Lung (tissue), 12 donors: ENCODE results near the gene DOCK1. TPM values are rescaled to one million over a fixed set of nuclear protein-coding genes. Genes with fewer than 3 reads are reported as not detected.

Source experiments
- ATAC-seq: fragments of 200-7000 bp; cut with Tn5 transposase; one replicate; pipeline ENCODE4 v1.9.1; 2020; ENCODE audit warnings: moderate number of reproducible peaks; ENCODE audit not compliant: insufficient read depth, low FRiP score
- DNase-seq, 3 donors: peaks; one replicate each; pipeline ENCODE4 v3.0.0-alpha.2; 2013 to 2017
- H3K27ac ChIP-seq, 2 donors: one replicate each; pipeline ENCODE4 v1.5.1; 2013; ENCODE audit warnings: mild to moderate bottlenecking in 2 of 2, moderate library complexity in 2 of 2, control low read depth in 1 of 2, inconsistent platforms in 1 of 2, low read depth in 1 of 2, low read length in 1 of 2
- H3K27me3 ChIP-seq, 3 donors: one replicate each; pipeline ENCODE4 v1.5.1; 2013; ENCODE audit warnings: low read length in 2 of 3; ENCODE audit not compliant: control insufficient read depth in 3 of 3, insufficient read depth in 3 of 3
- H3K36me3 ChIP-seq, 4 donors: one replicate each; pipeline ENCODE4 v1.5.1; 2013; ENCODE audit warnings: low read length in 4 of 4, mild to moderate bottlenecking in 1 of 4, moderate library complexity in 1 of 4; ENCODE audit not compliant: control insufficient read depth in 4 of 4, insufficient read depth in 4 of 4
- H3K4me1 ChIP-seq, 5 donors: one replicate each; pipeline ENCODE4 v1.5.1; 2013; ENCODE audit warnings: low read length in 5 of 5, mild to moderate bottlenecking in 2 of 5, moderate library complexity in 1 of 5; ENCODE audit not compliant: control insufficient read depth in 5 of 5, insufficient read depth in 5 of 5
- H3K4me3 ChIP-seq: one replicate; pipeline ENCODE4 v1.5.1; 2013; ENCODE audit warnings: mild to moderate bottlenecking, control low read depth, moderate library complexity
- H3K9ac ChIP-seq, 2 donors: one replicate each; pipeline ENCODE4 v1.5.1; 2013; ENCODE audit warnings: low read length in 2 of 2, control low read depth in 1 of 2; ENCODE audit not compliant: insufficient read depth in 1 of 2
- H3K9me3 ChIP-seq, 4 donors: one replicate each; pipeline ENCODE4 v1.5.1; 2013; ENCODE audit warnings: low read length in 3 of 4, mild to moderate bottlenecking in 1 of 4, moderate library complexity in 1 of 4; ENCODE audit not compliant: control insufficient read depth in 4 of 4, insufficient read depth in 3 of 4
- WGBS, 2 donors: extraction: QIAGEN DNeasy Blood & Tissue Kit; methylation state at CpG; one replicate each; pipeline ENCODE4 v1.1.7; 2013; 5-methylcytosine and 5-hydroxymethylcytosine counted together
- polyA plus RNA-seq, 2 donors: library from polyadenylated mRNA; stranded (reverse); fragments of 200-250 nt; gene quantifications; one replicate each; pipeline ENCODE4 v1.2.1, GENCODE V29; 2013
- total RNA-seq, 2 donors: library from RNA; depleted of rRNA in 1 of 2; stranded (reverse); fragments of >200 nt in 1 of 2; gene quantifications; one replicate each; pipeline ENCODE4 v1.2.1, GENCODE V29; 2014 to 2021
- TF ChIP-seq, protein P1 (sequence below): IDR thresholded peaks from 2 replicates; pipeline ENCODE4 v1.5.1; 2012; ENCODE audit warnings: mild to moderate bottlenecking; ENCODE audit errors: control extremely low read depth, extremely low read depth
- donor health status: control.
- donor health status: control.
- donor health status: Bipolar disorder and iron deficiency.
- donor health status: healthy.
- donor health status: DM: yes; HTN: yes; CAD: no.

DOCK1 gene
- total and polyA plus RNA-seq, 4 donors, result 11.2 to 102 (median 30.5) TPM

DNA sequence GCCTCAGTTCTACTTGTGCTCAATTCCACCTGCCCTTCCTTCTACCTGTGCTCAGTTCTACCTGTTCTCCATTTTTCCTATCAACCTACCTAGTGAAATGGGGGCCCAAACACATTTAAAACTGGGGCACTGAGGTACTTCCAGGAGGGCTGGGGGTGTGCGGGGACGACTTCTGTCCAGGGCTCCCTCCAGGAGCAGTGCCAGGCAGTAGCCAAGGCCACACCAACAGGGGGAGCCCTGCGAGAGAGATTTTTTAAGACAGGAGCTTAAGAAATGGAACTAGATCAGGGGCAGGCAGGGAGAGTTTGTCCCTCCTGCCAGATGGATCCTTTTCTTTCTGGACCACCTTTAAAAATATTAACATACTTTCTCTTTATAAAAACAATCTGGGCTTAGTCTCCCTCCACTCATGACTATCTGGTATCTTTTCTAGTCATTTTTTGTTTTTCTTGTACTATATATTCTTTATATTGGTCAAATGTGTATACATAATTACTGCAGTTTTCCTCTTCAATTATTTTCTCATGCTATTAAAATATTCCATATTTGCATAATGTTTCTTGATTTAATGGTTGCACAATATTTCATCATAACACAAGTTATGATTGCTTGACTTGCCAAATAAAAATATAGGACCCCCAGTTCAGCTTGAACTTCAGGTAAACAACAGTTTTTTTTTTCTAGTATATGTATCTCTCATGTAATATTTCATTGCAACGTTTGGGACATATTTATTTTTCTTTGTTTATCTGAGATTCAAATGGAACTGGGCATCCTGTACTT lies 338.5 kb downstream of the DOCK1 start:
- ATAC-seq (no peak), DNase-seq (peak in 2 of 3 donors; percentile 18 to 34)
- TF ChIP-seq, protein P1, sequence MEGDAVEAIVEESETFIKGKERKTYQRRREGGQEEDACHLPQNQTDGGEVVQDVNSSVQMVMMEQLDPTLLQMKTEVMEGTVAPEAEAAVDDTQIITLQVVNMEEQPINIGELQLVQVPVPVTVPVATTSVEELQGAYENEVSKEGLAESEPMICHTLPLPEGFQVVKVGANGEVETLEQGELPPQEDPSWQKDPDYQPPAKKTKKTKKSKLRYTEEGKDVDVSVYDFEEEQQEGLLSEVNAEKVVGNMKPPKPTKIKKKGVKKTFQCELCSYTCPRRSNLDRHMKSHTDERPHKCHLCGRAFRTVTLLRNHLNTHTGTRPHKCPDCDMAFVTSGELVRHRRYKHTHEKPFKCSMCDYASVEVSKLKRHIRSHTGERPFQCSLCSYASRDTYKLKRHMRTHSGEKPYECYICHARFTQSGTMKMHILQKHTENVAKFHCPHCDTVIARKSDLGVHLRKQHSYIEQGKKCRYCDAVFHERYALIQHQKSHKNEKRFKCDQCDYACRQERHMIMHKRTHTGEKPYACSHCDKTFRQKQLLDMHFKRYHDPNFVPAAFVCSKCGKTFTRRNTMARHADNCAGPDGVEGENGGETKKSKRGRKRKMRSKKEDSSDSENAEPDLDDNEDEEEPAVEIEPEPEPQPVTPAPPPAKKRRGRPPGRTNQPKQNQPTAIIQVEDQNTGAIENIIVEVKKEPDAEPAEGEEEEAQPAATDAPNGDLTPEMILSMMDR, result no peak
- peaks cover 0 to 2% (median 0%) of the 10 kb centered on the region in 5 donors for H3K4me1 ChIP-seq
- H3K36me3 ChIP-seq, result peaks cover 0 to 6% (median 2%) of the 10 kb centered on the region in 4 donors
- H3K27me3 ChIP-seq, result no peaks in the 10 kb centered on the region
- no peak overlapping the region for H3K4me3 ChIP-seq
- H3K27ac ChIP-seq, result no peak overlapping the region
- H3K9ac ChIP-seq, result no peak overlapping the region
- no peaks in the 10 kb centered on the region for H3K9me3 ChIP-seq
- 46 to 50% methylated on average over 4 of the region's 4 CpGs for WGBS, 2 donors

DNA sequence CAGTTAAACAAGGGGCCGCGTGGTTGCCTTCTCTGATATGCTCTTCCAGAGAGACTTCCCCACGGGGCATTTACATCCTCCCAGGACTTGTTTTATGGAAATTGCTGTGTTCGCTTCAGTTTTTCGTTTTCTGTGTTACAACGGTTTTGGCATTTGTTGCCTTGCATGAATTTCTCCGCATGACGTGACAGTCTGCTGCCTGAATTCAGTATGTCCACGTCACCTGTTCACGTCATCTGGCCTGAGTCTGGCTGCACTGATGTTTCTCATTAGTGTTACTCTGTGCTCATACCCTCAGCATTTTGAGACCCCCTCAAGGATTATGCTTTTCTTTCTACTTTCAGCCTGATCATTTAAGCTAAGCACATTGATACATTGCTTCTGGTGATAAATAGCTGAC lies 340.2 kb downstream of the DOCK1 start:
- Histone ChIP-seq H3K27ac (no peak overlapping the region), H3K27me3 (no peaks in the 10 kb centered on the region), H3K4me3 (no peak overlapping the region), H3K9ac (no peak overlapping the region), H3K4me1 (peaks cover 0 to 2% (median 0%) of the 10 kb centered on the region in 5 donors), H3K36me3 (peaks cover 3 to 8% (median 4%) of the 10 kb centered on the region in 4 donors), H3K9me3 (no peaks in the 10 kb centered on the region)
- 96% methylated on average over 10 of the region's 10 CpGs for WGBS, 2 donors
- no peak for DNase-seq
- no peak for ATAC-seq
- TF ChIP-seq, protein P1, result no peak

DNA sequence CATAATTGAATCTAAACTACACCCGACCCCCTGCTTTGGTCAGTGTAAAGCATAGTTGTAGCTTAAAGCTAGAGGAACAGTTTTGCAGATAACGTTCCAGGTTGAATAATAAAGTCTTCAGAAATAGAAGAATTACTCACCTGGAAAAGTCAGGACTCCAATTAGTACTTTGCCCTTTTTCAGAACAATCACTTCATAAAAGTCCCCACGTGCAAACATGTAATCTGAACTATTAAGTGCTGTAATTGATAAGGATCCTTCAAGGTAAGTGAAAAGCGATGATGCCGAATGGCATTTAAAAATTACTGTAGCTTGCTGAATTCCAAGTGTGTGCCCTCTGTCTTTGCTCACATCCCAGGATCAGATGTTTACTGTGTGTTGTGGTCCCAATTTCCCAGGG lies 344.8 kb downstream of the DOCK1 start:
- H3K27me3 ChIP-seq, result no peaks in the 10 kb centered on the region
- WGBS, 2 donors, result 85% methylated on average over 5 of the region's 5 CpGs
- H3K4me1 ChIP-seq, result peaks cover 0 to 1% (median 0%) of the 10 kb centered on the region in 5 donors
- no peak overlapping the region for H3K27ac ChIP-seq
- H3K36me3 ChIP-seq, result peaks cover 3 to 8% (median 4%) of the 10 kb centered on the region in 4 donors
- no peak overlapping the region for H3K9ac ChIP-seq
- no peak for DNase-seq
- no peak for ATAC-seq
- TF ChIP-seq, protein P1, result no peak
- no peak overlapping the region for H3K4me3 ChIP-seq
- H3K9me3 ChIP-seq, result peaks cover 0 to 2% (median 0%) of the 10 kb centered on the region in 4 donors
